Stimulated activated CD8-positive, alpha-beta memory T cell treated with anti-CD3 and anti-CD28 coated beads, Interleukin-15, amount 100 ng/mL, for 4 hours (primary cell): ENCODE data around the gene GRID1.

Source experiments
- DNase-seq, 2 donors: peaks; one replicate each; pipeline ENCODE4 v3.0.0-alpha.2; 2020; ENCODE audit warnings: low read depth in 2 of 2

The GRID1 gene

GRCh38 chr10:86265236-86265894 is 101.2 kb downstream of the GRID1 start:
- no peak for DNase-seq

- DNase-seq: no peak
These were observed 101.9 kb downstream of the GRID1 start for GRCh38 chr10:86264481-86265231.

DNA sequence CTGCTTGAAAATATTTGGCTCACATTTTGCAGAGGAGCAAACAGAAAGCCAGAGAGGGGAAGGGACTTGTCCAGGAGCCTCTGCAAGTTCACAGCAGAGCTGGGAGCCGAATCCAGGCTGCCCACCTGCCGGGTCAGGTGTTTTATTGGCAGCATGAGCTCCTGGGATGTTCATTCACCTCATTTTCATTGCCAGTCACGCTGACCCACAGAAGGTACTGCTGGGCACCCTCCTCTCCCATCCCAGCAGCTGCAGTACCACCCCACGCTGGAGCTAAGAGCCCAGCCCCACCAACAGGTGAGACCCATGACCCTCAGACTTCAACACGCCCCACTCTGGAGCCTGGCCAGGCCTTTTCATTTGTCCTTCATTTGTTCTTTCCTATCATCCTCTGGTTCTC is 102.7 kb downstream of the GRID1 start:
- no peak for DNase-seq

- DNase-seq: no peak
These were observed 103.4 kb downstream of the GRID1 start for GRCh38 chr10:86263209-86263608.

- no peak for DNase-seq
These were observed 103.9 kb downstream of the GRID1 start for GRCh38 chr10:86262688-86263181.

- DNase-seq: no peak
These were observed 104.5 kb downstream of the GRID1 start for GRCh38 chr10:86261941-86262687.

DNA sequence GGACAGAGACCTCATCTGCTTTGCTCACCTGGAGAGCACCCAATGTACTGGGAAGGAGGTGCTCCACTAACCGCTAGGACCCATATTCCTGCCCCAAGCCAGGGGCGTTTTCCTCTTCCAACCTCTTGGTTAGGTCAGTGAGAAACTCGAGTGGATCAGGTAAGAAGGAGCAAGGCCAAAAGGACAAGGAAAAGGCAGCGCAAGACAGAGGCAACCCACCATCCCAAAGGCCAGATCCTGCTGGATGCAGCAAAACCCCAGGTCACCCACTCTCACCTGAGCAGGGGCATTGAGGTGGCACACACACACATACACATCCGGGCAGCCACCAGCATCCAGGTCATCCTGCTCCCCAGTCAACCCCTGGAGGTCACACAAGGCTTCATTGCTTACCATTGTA is 105.1 kb downstream of the GRID1 start:
- DNase-seq: no peak

GRCh38 chr10:86260564-86260963 is 106.0 kb downstream of the GRID1 start:
- no peak for DNase-seq

DNA sequence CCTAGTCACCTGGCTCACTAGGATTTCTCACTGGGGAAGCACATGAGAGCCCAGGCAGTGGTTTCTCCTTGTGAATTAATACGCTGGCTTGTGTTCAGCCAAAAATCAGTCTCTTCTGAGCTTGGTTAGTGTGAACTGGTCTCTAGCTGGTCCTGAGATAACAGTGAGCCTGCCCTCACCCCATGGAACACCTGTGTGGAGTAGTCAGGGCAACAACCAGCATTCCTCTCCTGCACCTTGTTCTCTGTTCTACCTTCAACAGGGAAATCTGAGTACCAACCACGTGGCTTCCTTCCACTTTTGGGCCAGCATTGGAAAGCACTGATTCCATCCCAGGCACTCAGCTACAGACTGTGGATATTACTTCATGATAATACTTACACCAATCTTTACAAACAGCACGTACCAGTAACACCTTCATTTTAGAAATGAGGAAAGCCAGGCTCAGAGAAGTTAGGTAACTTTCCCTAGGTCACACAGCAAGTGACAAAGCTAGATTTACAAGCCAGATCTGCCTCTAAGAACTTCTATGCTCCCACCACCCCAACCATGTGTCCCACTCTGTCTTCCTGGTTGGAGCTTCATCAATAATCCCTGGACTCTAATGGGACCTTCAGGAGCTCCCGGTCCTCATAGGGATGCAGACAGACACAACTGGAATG is 106.6 kb downstream of the GRID1 start:
- no peak for DNase-seq

GRCh38 chr10:86258941-86259340 is 107.7 kb downstream of the GRID1 start:
- no peak for DNase-seq

DNA sequence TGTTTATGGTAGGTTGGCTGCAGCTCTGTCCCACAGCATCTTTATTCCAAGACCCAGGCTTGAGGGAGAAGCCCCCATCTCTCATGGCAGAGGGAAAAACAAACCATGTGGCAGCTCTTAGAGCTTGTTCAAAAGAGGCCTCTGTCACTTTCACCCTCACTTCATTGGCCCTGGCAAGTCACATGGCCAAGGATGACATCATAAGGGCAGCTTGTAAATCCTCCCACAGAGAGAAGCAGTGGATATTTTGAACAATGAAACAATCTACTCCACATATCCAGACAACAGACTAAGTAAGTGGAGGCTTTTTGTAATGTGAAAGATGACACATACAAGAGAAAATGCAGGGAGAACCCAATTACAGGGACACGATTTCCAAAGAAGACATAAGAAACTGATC is 108.1 kb downstream of the GRID1 start:
- DNase-seq: no peak

DNA sequence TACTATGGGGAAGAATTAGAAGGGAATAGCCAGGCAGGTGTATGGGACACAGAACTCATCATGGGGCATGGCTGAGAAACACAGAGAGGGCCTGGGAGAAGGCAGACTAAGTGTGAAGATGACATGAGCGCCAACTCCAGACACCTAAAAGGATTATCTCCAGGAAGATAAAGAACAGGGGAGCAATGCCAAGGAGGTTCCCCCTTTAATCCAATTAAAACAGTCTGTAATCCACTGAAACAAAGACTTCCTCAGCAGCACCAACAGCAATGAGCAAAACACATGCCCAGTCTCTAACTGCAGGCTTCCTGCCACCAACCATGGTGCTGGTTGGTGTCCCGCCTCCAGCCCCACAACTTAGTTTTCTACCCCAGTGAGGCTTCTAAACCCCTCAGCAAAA is 108.9 kb downstream of the GRID1 start:
- no peak for DNase-seq

- no peak for DNase-seq
These were observed 109.8 kb downstream of the GRID1 start for GRCh38 chr10:86256690-86257315.

DNA sequence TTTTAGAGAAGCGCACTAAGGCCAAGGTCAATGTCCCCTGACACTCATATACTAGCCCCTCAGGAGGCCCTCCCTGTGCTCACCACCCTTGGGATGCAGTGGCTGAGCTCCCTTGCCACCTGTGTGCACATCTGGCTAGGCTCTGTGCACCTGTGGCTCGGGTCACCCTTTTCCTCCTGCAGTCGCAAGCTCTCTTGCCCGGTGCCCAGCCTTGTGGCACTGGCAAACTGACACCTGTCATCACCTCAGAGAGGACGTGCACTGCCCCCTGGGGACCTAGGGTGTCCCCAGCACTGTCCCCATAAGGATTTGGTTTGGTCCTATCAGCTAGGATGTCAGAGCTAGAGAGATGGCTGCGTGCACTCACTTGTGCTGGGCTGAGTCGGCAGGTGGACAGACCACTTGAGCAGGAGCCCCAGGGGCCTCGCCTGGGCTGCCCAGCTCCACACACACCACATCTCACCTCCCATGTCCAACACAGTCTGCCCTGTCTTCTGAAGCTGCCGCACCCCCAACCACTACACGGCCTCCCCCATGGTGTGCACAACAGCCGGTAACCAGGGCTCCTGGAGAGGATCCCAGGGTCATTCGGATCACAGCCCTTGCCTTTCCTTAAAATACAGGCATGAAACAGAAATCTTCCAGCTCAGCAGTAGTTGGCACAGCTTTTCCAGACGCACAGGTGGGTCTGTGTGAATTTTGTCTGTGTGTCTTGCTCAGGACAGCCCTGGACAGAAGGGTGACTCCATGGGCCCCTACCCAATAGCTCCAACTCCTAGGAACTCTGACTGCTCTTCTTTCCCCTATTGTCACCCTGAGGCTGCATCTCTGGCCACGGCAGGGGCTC is 111.0 kb downstream of the GRID1 start:
- no peak for DNase-seq

DNA sequence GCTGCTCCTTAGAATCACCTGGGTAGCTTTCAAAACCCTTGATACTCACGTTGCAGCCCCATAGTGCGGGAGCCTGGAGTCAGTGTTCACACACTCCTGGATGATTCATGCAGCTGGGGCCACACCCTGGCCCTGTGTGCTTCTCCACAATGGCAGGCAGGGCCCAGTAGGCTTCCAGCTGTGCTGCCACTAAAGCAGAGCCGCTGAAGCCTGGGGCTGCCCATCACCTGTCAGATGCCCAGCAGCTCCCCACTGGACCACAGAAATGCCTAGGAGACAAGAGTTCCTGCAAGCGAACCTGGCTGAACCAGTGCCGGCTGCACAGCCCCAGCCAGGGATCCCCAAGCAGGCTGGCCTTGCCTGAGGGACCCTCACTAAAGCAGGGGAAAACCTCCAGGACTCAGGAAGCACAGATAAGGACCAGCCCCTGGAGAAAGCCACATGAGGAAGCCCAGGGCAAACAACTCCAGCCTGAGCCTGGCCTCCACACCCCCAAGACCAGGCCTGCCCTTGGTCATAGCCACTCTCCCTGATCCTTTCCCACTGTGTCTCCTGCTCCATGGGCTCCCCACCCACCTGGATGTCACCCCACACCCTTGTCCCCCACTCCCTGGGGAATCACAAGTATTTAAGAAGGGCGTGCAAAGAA is 111.9 kb downstream of the GRID1 start:
- no peak for DNase-seq

GRCh38 chr10:86254081-86254480 is 112.5 kb downstream of the GRID1 start:
- no peak for DNase-seq

DNA sequence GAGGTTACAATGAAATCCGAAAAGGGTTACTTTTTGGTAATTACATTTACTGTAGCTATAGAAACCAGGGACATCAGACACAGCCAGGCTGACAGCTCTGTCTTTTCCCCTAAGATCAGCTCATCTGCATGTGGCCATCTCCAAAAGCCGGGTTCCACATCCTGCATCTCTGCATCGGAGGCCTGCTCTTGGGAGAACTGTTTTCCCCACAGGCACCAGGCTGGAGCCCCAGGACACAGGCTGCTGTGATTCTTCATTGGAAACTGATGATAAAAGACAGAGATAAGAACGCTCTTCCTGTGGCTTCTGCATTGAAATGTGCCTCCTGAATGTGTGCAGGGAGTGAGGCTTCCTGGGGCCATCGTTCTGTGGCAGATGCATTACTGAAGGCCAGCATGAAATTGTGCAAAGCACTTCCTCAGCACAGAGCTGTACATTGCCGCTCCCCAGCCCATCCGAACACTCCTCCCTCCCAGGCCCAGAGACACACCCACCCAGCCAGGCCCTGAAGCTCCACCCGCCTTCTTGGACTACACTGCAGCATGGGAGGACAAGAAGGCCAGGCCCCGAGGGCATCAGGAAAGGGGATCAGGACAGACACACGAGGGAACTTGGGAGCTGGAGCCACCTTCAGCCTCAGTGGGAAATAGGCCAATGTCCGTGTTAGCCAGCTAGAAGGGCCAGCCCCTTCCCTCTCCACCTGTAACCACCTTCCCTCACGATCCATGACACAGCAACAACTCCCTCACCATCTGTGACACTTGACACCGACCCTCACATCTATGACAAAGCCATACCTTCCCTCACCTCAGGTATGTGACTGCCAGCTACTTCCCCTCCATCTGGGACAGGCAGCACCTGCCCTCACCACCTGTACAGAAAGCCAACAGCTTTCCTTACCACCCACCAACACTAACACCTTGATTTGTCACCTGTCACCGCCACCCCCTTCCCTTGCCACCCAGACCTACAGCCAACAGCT is 113.2 kb downstream of the GRID1 start:
- DNase-seq: no peak

DNA sequence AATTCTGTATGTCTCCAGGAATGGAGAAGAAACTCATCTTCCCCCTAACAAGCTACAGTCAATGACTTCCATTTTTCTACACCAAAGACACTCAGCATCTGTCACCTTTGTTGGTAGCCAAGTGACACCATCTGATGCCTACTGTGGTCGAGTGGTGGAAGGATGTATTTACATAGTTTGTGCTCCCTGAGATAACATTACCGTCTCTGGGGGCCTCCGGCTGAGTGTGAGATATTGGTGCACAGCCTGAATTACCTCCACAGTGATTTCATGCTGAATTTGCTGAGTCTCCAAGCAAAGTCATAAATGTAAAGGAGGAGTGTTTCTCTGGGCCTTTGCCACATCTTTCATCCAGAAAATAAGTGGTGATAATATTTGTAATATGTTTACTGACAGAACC is 114.0 kb downstream of the GRID1 start:
- DNase-seq: no peak

DNA sequence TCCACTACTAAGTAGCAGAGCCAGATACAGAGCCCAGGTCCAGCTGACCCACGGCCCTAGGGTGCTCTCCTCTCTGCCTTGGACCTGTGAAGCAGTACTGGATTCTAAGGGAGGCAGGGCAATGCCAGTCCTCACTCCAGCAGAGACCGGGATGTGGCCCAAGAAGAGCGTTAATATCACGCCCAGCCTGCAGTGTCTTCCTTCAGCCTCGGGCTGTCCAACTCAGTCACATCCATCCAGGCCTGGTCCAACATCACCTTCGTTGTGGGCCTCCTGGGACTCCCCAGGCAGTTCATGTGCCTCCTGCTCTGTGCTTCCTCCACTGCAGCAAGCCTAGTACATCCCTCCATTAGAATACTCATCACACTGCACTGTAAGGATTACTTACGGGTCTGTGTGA is 114.5 kb downstream of the GRID1 start:
- no peak for DNase-seq
